Measurements from ENCODE around the gene ITFG1. TPM values are rescaled to one million over a fixed set of nuclear protein-coding genes. Genes with fewer than 3 reads are reported as not detected.

Gene ITFG1
- total and polyA plus RNA-seq, 7 experiments from 2014 or later, result 20.8 to 34.3 (median 25.2) TPM

- Mint-ChIP-seq H3K36me3 (peaks cover 8 to 59% (median 38%) of the 10 kb centered on the region in 5 donors), H3K9me3 (no peaks in the 10 kb centered on the region), H3K27ac (no peak overlapping the region), H3K27me3 (no peaks in the 10 kb centered on the region), H3K4me3 (no peak overlapping the region), H3K4me1 (peaks cover 2 to 23% (median 18%) of the 10 kb centered on the region in 7 donors)
- CTCF ChIA-PET, result interaction anchor here (0.6 kb wide), 1 partner anchor 790 kb away, joined by 4 read pairs; no protein-coding TSS in a partner anchor
- no peak overlapping the region for H3K4me3 ChIP-seq (ENCODE audit: low read length)
- no peaks in the 10 kb centered on the region for H3K9me3 ChIP-seq (ENCODE audit: control insufficient read depth in 2 of 3, low read length in 3 of 3)
- peaks cover 4 to 40% (median 5%) of the 10 kb centered on the region in 3 experiments for H3K36me3 ChIP-seq (ENCODE audit: control insufficient read depth in 2 of 3, insufficient read depth in 3 of 3, low read length in 3 of 3)
- DNase-seq (no peak), ATAC-seq (no peak)
- peaks cover 0 to 4% of the 10 kb centered on the region in 2 donors for H3K4me1 ChIP-seq (ENCODE audit: control insufficient read depth in 2 of 2, insufficient read depth in 2 of 2, low read length in 2 of 2)
- POLR2A ChIA-PET, result interaction anchor here (0.7 kb wide), 1 partner anchor 720 kb away, joined by 3 read pairs; no protein-coding TSS in a partner anchor
- intact Hi-C loops (cut with micrococcal nuclease), result no loop called here
- no peak overlapping the region for H3K27ac ChIP-seq (ENCODE audit: low read depth, low read length)
- H3K27me3 ChIP-seq (ENCODE audit: control insufficient read depth in 2 of 2, insufficient read depth in 2 of 2, low read length in 2 of 2), result no peaks in the 10 kb centered on the region
Observed at GRCh38 chr16:47499080-47499699, 38.3 kb upstream of the ITFG1 start.

GRCh38 chr16:47493381-47494337, 32.8 kb upstream of the ITFG1 start:
- H3K9me3 Mint-ChIP-seq, result peaks cover 0 to 42% (median 17%) of the 10 kb centered on the region in 11 donors
- POLR2A ChIA-PET, result interaction anchor here (1.4 kb wide), 1 partner anchor 34 kb away, joined by 3 read pairs; no protein-coding TSS in a partner anchor
- H3K36me3 Mint-ChIP-seq, result peaks cover 10 to 56% (median 50%) of the 10 kb centered on the region in 5 donors
- no peaks in the 10 kb centered on the region for H3K27me3 Mint-ChIP-seq
- Histone ChIP-seq H3K4me3 (ENCODE audit: low read length) (no peak overlapping the region), H3K36me3 (ENCODE audit: control insufficient read depth in 2 of 3, insufficient read depth in 3 of 3, low read length in 3 of 3) (peaks cover 0 to under 1% (median 0%) of the 10 kb centered on the region in 3 experiments), H3K4me1 (ENCODE audit: control insufficient read depth in 2 of 2, insufficient read depth in 2 of 2, low read length in 2 of 2) (peaks cover 0 to 13% of the 10 kb centered on the region in 2 donors), H3K9me3 (ENCODE audit: control insufficient read depth in 2 of 3, low read length in 3 of 3) (peaks cover 0 to 19% (median 0%) of the 10 kb centered on the region in 3 experiments), H3K27ac (ENCODE audit: low read depth, low read length) (peak overlapping the region; percentile 54), H3K27me3 (ENCODE audit: control insufficient read depth in 2 of 2, insufficient read depth in 2 of 2, low read length in 2 of 2) (no peaks in the 10 kb centered on the region)
- H3K27ac Mint-ChIP-seq, result peak overlapping the region; percentile 48 to 96 (median 86)
- peak in 1 of 9 donors; percentile 25 for DNase-seq
- intact Hi-C loops (cut with micrococcal nuclease), result loop anchor here in 1 of 2 donors (2.0 kb wide), 1 partner anchor 15 kb away; no protein-coding TSS in a partner anchor
- H3K4me1 Mint-ChIP-seq, result peaks cover 14 to 71% (median 41%) of the 10 kb centered on the region in 7 donors
- CTCF ChIA-PET, result no interaction called here
- ATAC-seq, result no peak
- H3K4me3 Mint-ChIP-seq, result peak overlapping the region in 9 of 10 donors; percentile 37 to 90 (median 64)

GRCh38 chr16:47492428-47493377, 31.8 kb upstream of the ITFG1 start:
- peak overlapping the region; percentile 71 to 96 (median 87) for H3K27ac Mint-ChIP-seq
- Histone ChIP-seq H3K27ac (ENCODE audit: low read depth, low read length) (peak overlapping the region; percentile 54), H3K9me3 (ENCODE audit: control insufficient read depth in 2 of 3, low read length in 3 of 3) (peaks cover 0 to 19% (median 0%) of the 10 kb centered on the region in 3 experiments), H3K4me3 (ENCODE audit: low read length) (no peak overlapping the region), H3K4me1 (ENCODE audit: control insufficient read depth in 2 of 2, insufficient read depth in 2 of 2, low read length in 2 of 2) (peaks cover 0 to 13% of the 10 kb centered on the region in 2 donors), H3K36me3 (ENCODE audit: control insufficient read depth in 2 of 3, insufficient read depth in 3 of 3, low read length in 3 of 3) (peaks cover 0 to 4% (median 0%) of the 10 kb centered on the region in 3 experiments), H3K27me3 (ENCODE audit: control insufficient read depth in 2 of 2, insufficient read depth in 2 of 2, low read length in 2 of 2) (no peaks in the 10 kb centered on the region)
- peaks cover 14 to 71% (median 41%) of the 10 kb centered on the region in 7 donors for H3K4me1 Mint-ChIP-seq
- H3K9me3 Mint-ChIP-seq, result peaks cover 0 to 52% (median 21%) of the 10 kb centered on the region in 11 donors
- peaks cover 11 to 61% (median 51%) of the 10 kb centered on the region in 5 donors for H3K36me3 Mint-ChIP-seq
- ChIA-PET CTCF (no interaction called here), POLR2A (interaction anchor here (1.4 kb wide), 1 partner anchor 33 kb away, joined by 3 read pairs; no protein-coding TSS in a partner anchor)
- peak in 1 of 9 donors; percentile 38 for DNase-seq
- H3K4me3 Mint-ChIP-seq, result peak overlapping the region; percentile 11 to 90 (median 68)
- peak; percentile 71 for ATAC-seq
- no peaks in the 10 kb centered on the region for H3K27me3 Mint-ChIP-seq
- intact Hi-C loops (cut with micrococcal nuclease), result no loop called here

GRCh38 chr16:47492036-47492427, 31.2 kb upstream of the ITFG1 start:
- peak overlapping the region in 8 of 9 donors; percentile 20 to 96 (median 85) for H3K27ac Mint-ChIP-seq
- DNase-seq, result no peak
- peaks cover 0 to 56% (median 22%) of the 10 kb centered on the region in 11 donors for H3K9me3 Mint-ChIP-seq
- peaks cover 11 to 62% (median 49%) of the 10 kb centered on the region in 5 donors for H3K36me3 Mint-ChIP-seq
- Histone ChIP-seq H3K4me3 (ENCODE audit: low read length) (no peak overlapping the region), H3K36me3 (ENCODE audit: control insufficient read depth in 2 of 3, insufficient read depth in 3 of 3, low read length in 3 of 3) (peaks cover 0 to 4% (median 0%) of the 10 kb centered on the region in 3 experiments), H3K27ac (ENCODE audit: low read depth, low read length) (no peak overlapping the region), H3K9me3 (ENCODE audit: control insufficient read depth in 2 of 3, low read length in 3 of 3) (peaks cover 0 to 19% (median 0%) of the 10 kb centered on the region in 3 experiments), H3K4me1 (ENCODE audit: control insufficient read depth in 2 of 2, insufficient read depth in 2 of 2, low read length in 2 of 2) (peaks cover 0 to 13% of the 10 kb centered on the region in 2 donors), H3K27me3 (ENCODE audit: control insufficient read depth in 2 of 2, insufficient read depth in 2 of 2, low read length in 2 of 2) (no peaks in the 10 kb centered on the region)
- H3K4me3 Mint-ChIP-seq, result peak overlapping the region in 4 of 10 donors; percentile 43 to 90 (median 64)
- no peaks in the 10 kb centered on the region for H3K27me3 Mint-ChIP-seq
- ChIA-PET CTCF (no interaction called here), POLR2A (no interaction called here)
- no peak for ATAC-seq
- intact Hi-C loops (cut with micrococcal nuclease), result no loop called here
- H3K4me1 Mint-ChIP-seq, result peaks cover 14 to 71% (median 41%) of the 10 kb centered on the region in 7 donors

- Histone ChIP-seq H3K4me1 (ENCODE audit: control insufficient read depth in 2 of 2, insufficient read depth in 2 of 2, low read length in 2 of 2) (peaks cover 0 to 13% of the 10 kb centered on the region in 2 donors), H3K27me3 (ENCODE audit: control insufficient read depth in 2 of 2, insufficient read depth in 2 of 2, low read length in 2 of 2) (no peaks in the 10 kb centered on the region), H3K36me3 (ENCODE audit: control insufficient read depth in 2 of 3, insufficient read depth in 3 of 3, low read length in 3 of 3) (peaks cover 0 to 4% (median 0%) of the 10 kb centered on the region in 3 experiments), H3K9me3 (ENCODE audit: control insufficient read depth in 2 of 3, low read length in 3 of 3) (peaks cover 0 to 19% (median 0%) of the 10 kb centered on the region in 3 experiments), H3K4me3 (ENCODE audit: low read length) (no peak overlapping the region), H3K27ac (ENCODE audit: low read depth, low read length) (no peak overlapping the region)
- ATAC-seq (no peak), DNase-seq (no peak)
- H3K4me3 Mint-ChIP-seq, result peak overlapping the region in 3 of 10 donors; percentile 8 to 63 (median 31)
- H3K9me3 Mint-ChIP-seq, result peaks cover 0 to 67% (median 25%) of the 10 kb centered on the region in 11 donors
- H3K4me1 Mint-ChIP-seq, result peaks cover 17 to 60% (median 30%) of the 10 kb centered on the region in 7 donors
- intact Hi-C loops (cut with micrococcal nuclease), result no loop called here
- peaks cover 11 to 71% (median 54%) of the 10 kb centered on the region in 5 donors for H3K36me3 Mint-ChIP-seq
- no peaks in the 10 kb centered on the region for H3K27me3 Mint-ChIP-seq
- ChIA-PET POLR2A (no interaction called here), CTCF (interaction anchor here (0.6 kb wide), 1 partner anchor 12 kb away, joined by 3 read pairs; no protein-coding TSS in a partner anchor)
- peak overlapping the region in 4 of 9 donors; percentile 36 to 96 (median 85) for H3K27ac Mint-ChIP-seq
Observed at GRCh38 chr16:47490471-47490870, 29.6 kb upstream of the ITFG1 start.
